ENCODE results near the gene ACOT9.

- no peak for TF ChIP-seq POLR2A (IDR thresholded peaks at IDR 0.05; ENCODE audit: low read length)
- TF ChIP-seq GATA1 (IDR thresholded peaks at IDR 0.05; ENCODE audit: low read depth, low read length) = no peak
These were observed 80.2 kb downstream of the ACOT9 start for GRCh38 chrX:23662853-23663252.

All from erythroblast (primary cell).